T-cell (primary cell): Measurements from ENCODE around the gene TP53I13. TPM values are rescaled to one million over a fixed set of nuclear protein-coding genes. Genes with fewer than 3 reads are reported as not detected.
A peak's percentile ranks its signal among the peaks of the same experiment; 100 is the strongest.

Source experiments
- ATAC-seq, 4 experiments: fragments of 200-7000 bp in 3 of 4; fragments of 150-1000 bp in 1 of 4; cut with Tn5 transposase; replicated peaks in 1 of 4; 1 replicate in 3 of 4; 2 replicates in 1 of 4; pipeline ENCODE4 v1.10.0; 2021; ENCODE audit warnings: moderate library complexity in 3 of 4, mild to moderate bottlenecking in 2 of 4, moderate number of reproducible peaks in 1 of 4
- CTCF ChIA-PET, 2 donors: fragments of 300-600 bp; sonication (Branson Sonifier 250); formaldehyde crosslinking; loops; one replicate each; lab custom pipeline; 2022; ENCODE audit warnings: antibody characterized with exemption in 2 of 2; lab: Charles Lee
- POLR2A ChIA-PET, 2 donors: fragments of 300-600 bp; sonication (Branson Sonifier 250); formaldehyde crosslinking; loops; one replicate each; lab custom pipeline; 2022; ENCODE audit warnings: antibody characterized with exemption in 2 of 2; lab: Charles Lee
- DNase-seq, 35 experiments: peaks; one replicate each; pipeline versions ENCODE4 v3.0.0 to v3.0.0-alpha.2; 2013 to 2023
- H3K27ac ChIP-seq: one replicate; pipeline ENCODE4 v1.5.1; 2013; ENCODE audit warnings: low read length
- H3K27me3 ChIP-seq, 2 experiments: replicated peaks in 1 of 2; 1 replicate in 1 of 2; 2 replicates in 1 of 2; pipeline versions ENCODE4 v1.6.1 to v1.7.0; 2013; ENCODE audit warnings: low read length in 1 of 2, mixed read lengths in 1 of 2; ENCODE audit not compliant: control insufficient read depth in 2 of 2, insufficient read depth in 2 of 2; ENCODE audit errors: extremely low read depth in 1 of 2
- H3K36me3 ChIP-seq, 2 donors: 1 replicate in 1 of 2; 2 replicates in 1 of 2; pipeline versions ENCODE4 v1.6.1 to v1.7.0; 2013; ENCODE audit warnings: low read length in 1 of 2; ENCODE audit not compliant: control insufficient read depth in 2 of 2, insufficient read depth in 1 of 2; ENCODE audit errors: extremely low read depth in 1 of 2
- H3K4me1 ChIP-seq, 2 experiments: 1 replicate in 1 of 2; 2 replicates in 1 of 2; pipeline versions ENCODE4 v1.6.1 to v1.7.0; 2013; ENCODE audit warnings: low read length in 2 of 2, mixed read lengths in 1 of 2; ENCODE audit not compliant: insufficient read depth in 2 of 2, control insufficient read depth in 1 of 2; ENCODE audit errors: extremely low read depth in 1 of 2
- H3K4me3 ChIP-seq, 2 donors: 1 replicate in 1 of 2; 2 replicates in 1 of 2; pipeline versions ENCODE4 v1.5.1 to v1.7.0; 2013; ENCODE audit warnings: mild to moderate bottlenecking in 2 of 2, low read length in 1 of 2, moderate library complexity in 1 of 2; ENCODE audit not compliant: control insufficient read depth in 1 of 2; ENCODE audit errors: extremely low read depth in 1 of 2
- H3K9me3 ChIP-seq: 2 replicates; pipeline ENCODE4 v1.7.0; 2013
- H3K27ac Mint-ChIP-seq, 2 donors: one replicate each; pipeline ENCODE4 v1.8.0; 2020 to 2021; ENCODE audit warnings: mild to moderate bottlenecking in 2 of 2, mixed read lengths in 2 of 2
- H3K27me3 Mint-ChIP-seq, 2 donors: one replicate each; pipeline ENCODE4 v1.8.0; 2021 to 2022; ENCODE audit warnings: mixed read lengths in 2 of 2
- H3K36me3 Mint-ChIP-seq: one replicate; pipeline ENCODE4 v1.8.0; 2021; ENCODE audit warnings: mixed read lengths
- H3K4me1 Mint-ChIP-seq, 3 donors: one replicate each; pipeline ENCODE4 v1.8.0; 2020 to 2022; ENCODE audit warnings: mixed read lengths in 3 of 3, mild to moderate bottlenecking in 1 of 3
- H3K4me3 Mint-ChIP-seq, 3 donors: one replicate each; pipeline ENCODE4 v1.8.0; 2020 to 2022; ENCODE audit warnings: mild to moderate bottlenecking in 3 of 3, mixed read lengths in 3 of 3, moderate library complexity in 3 of 3
- H3K9me3 Mint-ChIP-seq, 3 donors: one replicate each; pipeline ENCODE4 v1.8.0; 2020 to 2022; ENCODE audit warnings: mixed read lengths in 3 of 3
- WGBS: methylation state at CpG from one replicate; pipeline ENCODE4 v1.1.5; 2013; ENCODE audit warnings: missing lambda C conversion rate; ENCODE audit not compliant: insufficient coverage; 5-methylcytosine and 5-hydroxymethylcytosine counted together
- total RNA-seq, 35 experiments: library from RNA in 6 of 35; stranded (reverse) in 6 of 35; fragments of 120-200 nt in 1 of 35; gene quantifications; one replicate each; pipeline versions ENCODE4 v1.2.1 to v1.2.4 and lab custom pipeline; 2013 to 2026

The TP53I13 gene, protein sequence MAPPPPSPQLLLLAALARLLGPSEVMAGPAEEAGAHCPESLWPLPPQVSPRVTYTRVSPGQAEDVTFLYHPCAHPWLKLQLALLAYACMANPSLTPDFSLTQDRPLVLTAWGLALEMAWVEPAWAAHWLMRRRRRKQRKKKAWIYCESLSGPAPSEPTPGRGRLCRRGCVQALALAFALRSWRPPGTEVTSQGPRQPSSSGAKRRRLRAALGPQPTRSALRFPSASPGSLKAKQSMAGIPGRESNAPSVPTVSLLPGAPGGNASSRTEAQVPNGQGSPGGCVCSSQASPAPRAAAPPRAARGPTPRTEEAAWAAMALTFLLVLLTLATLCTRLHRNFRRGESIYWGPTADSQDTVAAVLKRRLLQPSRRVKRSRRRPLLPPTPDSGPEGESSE
- 100 to 1,000 TPM in 3 of 5 donors, 10 to 100 TPM in 2; 56.0 to 166 (median 128) TPM for total RNA-seq
- 58.1 TPM for total RNA-seq (2013)
- total RNA-seq (lab: John Stamatoyannopoulos, UW) = 18.3 to 114 (median 56.0) reads per million in 29 experiments

- Histone ChIP-seq H3K4me3 (peak within 1 kb of the TSS; percentile 75 to 81), H3K4me1 (peaks cover 13 to 59% of the 10 kb centered on the region in 2 experiments), H3K36me3 (peaks cover 0 to 10% of the 10 kb centered on the region in 2 donors), H3K27ac (peak within 1 kb of the TSS; percentile 72), H3K27me3 (no peaks in the 10 kb centered on the region), H3K9me3 (no peaks in the 10 kb centered on the region)
- H3K36me3 Mint-ChIP-seq = no peaks in the 10 kb centered on the region
- peak within 1 kb of the TSS; percentile 88 to 94 (median 94) for H3K4me3 Mint-ChIP-seq
- ATAC-seq (peak; percentile 64 to 71 (median 67)), DNase-seq (peak; percentile 62 to 93 (median 76))
- CTCF ChIA-PET = interaction anchor here in 1 of 2 donors (0.6 to 1.8 kb wide), 3 partner anchors 19 to 910 kb away, joined by 3 to 6 read pairs (median 3); partner anchors contain the start of gene SSH2
- H3K4me1 Mint-ChIP-seq = peaks cover 24 to 41% (median 34%) of the 10 kb centered on the region in 3 donors
- WGBS = 5% methylated on average over 84 of the region's 85 CpGs
- H3K27ac Mint-ChIP-seq = peak within 1 kb of the TSS; percentile 95 to 96
- H3K9me3 Mint-ChIP-seq = no peaks in the 10 kb centered on the region
- H3K27me3 Mint-ChIP-seq = no peaks in the 10 kb centered on the region
- POLR2A ChIA-PET = interaction anchor here in 1 of 2 donors (0.5 to 0.6 kb wide), 2 partner anchors 292 to 1246 kb away, joined by 4 to 8 read pairs; no protein-coding TSS in a partner anchor
Observed at GRCh38 chr17:29568331-29569244, at the start of gene TP53I13. Gene TP53I13, plus strand, starts transcription at chr17:29568701. Its CDS starts 58 bp downstream, at chr17:29568759.

GRCh38 chr17:29524692-29525091, 43.8 kb upstream of the TP53I13 start:
- Histone ChIP-seq H3K4me3 (no peak overlapping the region), H3K4me1 (no peaks in the 10 kb centered on the region), H3K27me3 (no peaks in the 10 kb centered on the region), H3K27ac (no peak overlapping the region), H3K36me3 (peaks cover 17 to 59% of the 10 kb centered on the region in 2 donors), H3K9me3 (no peaks in the 10 kb centered on the region)
- H3K4me1 Mint-ChIP-seq = no peaks in the 10 kb centered on the region
- CTCF ChIA-PET = interaction anchor here in 1 of 2 donors (1.0 kb wide), 1 partner anchor 9 kb away, joined by 3 read pairs; no protein-coding TSS in a partner anchor
- POLR2A ChIA-PET = interaction anchor here in 1 of 2 donors (0.7 kb wide), 1 partner anchor 370 kb away, joined by 3 read pairs; no protein-coding TSS in a partner anchor
- DNase-seq (no peak), ATAC-seq (no peak)
- no peak overlapping the region for H3K4me3 Mint-ChIP-seq
- no CpG with 5 or more reads among the region's 3 CpGs for WGBS
- H3K27me3 Mint-ChIP-seq = no peaks in the 10 kb centered on the region
- H3K36me3 Mint-ChIP-seq = peaks cover 12% of the 10 kb centered on the region
- no peak overlapping the region for H3K27ac Mint-ChIP-seq
- H3K9me3 Mint-ChIP-seq = no peaks in the 10 kb centered on the region

DNA sequence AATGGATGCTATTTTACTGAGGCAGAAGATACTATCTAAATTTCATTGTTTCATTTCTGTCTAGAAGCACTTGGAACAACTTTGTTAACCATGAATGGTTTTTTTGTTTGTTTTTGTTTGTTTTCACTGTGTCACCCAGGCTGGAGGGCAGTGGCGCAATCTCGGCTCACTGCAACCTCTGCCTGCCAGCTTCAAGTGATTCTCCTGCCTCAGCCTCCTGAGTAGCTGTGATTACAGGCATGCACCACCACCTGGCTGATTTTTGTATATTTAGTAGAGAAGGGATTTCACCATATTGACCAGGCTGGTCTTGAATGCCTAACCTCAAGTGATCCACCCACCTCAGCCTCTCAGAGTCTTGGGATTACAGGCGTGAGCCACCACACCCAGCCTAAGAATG, 42.2 kb upstream of the TP53I13 start:
- ChIA-PET CTCF (no interaction called here), POLR2A (no interaction called here)
- Mint-ChIP-seq H3K4me3 (no peak overlapping the region), H3K27me3 (no peaks in the 10 kb centered on the region), H3K4me1 (no peaks in the 10 kb centered on the region), H3K9me3 (no peaks in the 10 kb centered on the region), H3K36me3 (peaks cover 20% of the 10 kb centered on the region), H3K27ac (no peak overlapping the region)
- Histone ChIP-seq H3K27ac (no peak overlapping the region), H3K4me1 (no peaks in the 10 kb centered on the region), H3K4me3 (no peak overlapping the region), H3K27me3 (no peaks in the 10 kb centered on the region), H3K36me3 (peaks cover 13 to 51% of the 10 kb centered on the region in 2 donors), H3K9me3 (no peaks in the 10 kb centered on the region)
- ATAC-seq (no peak), DNase-seq (no peak)
- no CpG with 5 or more reads among the region's 3 CpGs for WGBS

DNA sequence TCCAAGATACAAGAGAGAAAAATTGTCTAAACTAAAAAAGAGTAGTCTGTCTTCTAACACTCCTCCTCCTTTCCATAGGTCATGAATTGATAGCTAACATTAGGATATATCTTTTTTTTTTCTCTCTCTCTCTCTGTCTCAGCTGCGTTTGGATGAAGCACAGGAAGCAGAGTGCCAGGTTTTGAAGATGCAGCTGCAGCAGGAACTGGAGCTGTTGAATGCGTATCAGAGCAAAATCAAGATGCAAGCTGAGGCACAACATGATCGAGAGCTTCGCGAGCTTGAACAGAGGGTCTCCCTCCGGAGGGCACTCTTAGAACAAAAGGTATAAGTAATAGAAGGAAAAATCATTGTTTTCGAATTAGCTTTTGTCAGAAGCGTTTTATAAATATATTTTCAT, 34.5 kb upstream of the TP53I13 start:
- no peak overlapping the region for H3K4me3 Mint-ChIP-seq
- WGBS = 97% methylated on average over 4 of the region's 8 CpGs
- Histone ChIP-seq H3K36me3 (peaks cover 11 to 42% of the 10 kb centered on the region in 2 donors), H3K4me3 (no peak overlapping the region), H3K27ac (no peak overlapping the region), H3K9me3 (no peaks in the 10 kb centered on the region), H3K27me3 (no peaks in the 10 kb centered on the region), H3K4me1 (no peaks in the 10 kb centered on the region)
- no peaks in the 10 kb centered on the region for H3K4me1 Mint-ChIP-seq
- no peak for DNase-seq
- no peaks in the 10 kb centered on the region for H3K27me3 Mint-ChIP-seq
- no peak for ATAC-seq
- ChIA-PET POLR2A (no interaction called here), CTCF (interaction anchor here (0.5 to 2.2 kb wide), 5 partner anchors 10 to 584 kb away, joined by 3 to 8 read pairs (median 4); no protein-coding TSS in a partner anchor)
- H3K9me3 Mint-ChIP-seq = no peaks in the 10 kb centered on the region
- H3K27ac Mint-ChIP-seq = no peak overlapping the region
- H3K36me3 Mint-ChIP-seq = peaks cover 34% of the 10 kb centered on the region

- ChIA-PET POLR2A (interaction anchor here in 1 of 2 donors (0.6 kb wide), 1 partner anchor 15 kb away, joined by 6 read pairs; no protein-coding TSS in a partner anchor), CTCF (no interaction called here)
- H3K4me3 ChIP-seq = no peak overlapping the region
- H3K36me3 ChIP-seq = peaks cover 4 to 35% of the 10 kb centered on the region in 2 donors
- no peaks in the 10 kb centered on the region for H3K27me3 ChIP-seq
- DNase-seq (no peak), ATAC-seq (no peak)
- H3K27ac ChIP-seq = no peak overlapping the region
- no peak overlapping the region for H3K4me3 Mint-ChIP-seq
- no CpG with 5 or more reads among the region's 4 CpGs for WGBS
- H3K27ac Mint-ChIP-seq = no peak overlapping the region
- no peaks in the 10 kb centered on the region for H3K9me3 Mint-ChIP-seq
- H3K4me1 Mint-ChIP-seq = peaks cover 0 to 10% (median 8%) of the 10 kb centered on the region in 3 donors
- no peaks in the 10 kb centered on the region for H3K27me3 Mint-ChIP-seq
- no peaks in the 10 kb centered on the region for H3K4me1 ChIP-seq
- no peaks in the 10 kb centered on the region for H3K9me3 ChIP-seq
- H3K36me3 Mint-ChIP-seq = peaks cover 33% of the 10 kb centered on the region
Observed at GRCh38 chr17:29544066-29544465, 24.4 kb upstream of the TP53I13 start.
